ENCODE measurements around the gene NEDD9.

Gene NEDD9

GRCh38 chr6:11232770-11233626 lies 530 bp upstream of the NEDD9 start:
- Histone ChIP-seq H3K4me1 (ENCODE audit: control insufficient read depth, low read length) (peaks cover 25% of the 10 kb centered on the region), H3K79me2 (ENCODE audit: control insufficient read depth, low read length) (no peaks in the 10 kb centered on the region), H3K4me3 (ENCODE audit: low read length) (peak overlapping the region; percentile 84), H4K20me1 (ENCODE audit: control insufficient read depth, insufficient read depth, low read depth, low read length) (no peaks in the 10 kb centered on the region), H3F3A (ENCODE audit: control insufficient read depth, insufficient read depth) (no peaks in the 10 kb centered on the region), H3K9me3 (ENCODE audit: control insufficient read depth, insufficient read depth, low read length) (no peaks in the 10 kb centered on the region), H3K9me2 (replicated peaks; ENCODE audit: control insufficient read depth, low read length) (no peaks in the 10 kb centered on the region), H3K36me3 (ENCODE audit: control insufficient read depth, low read length) (no peaks in the 10 kb centered on the region), H3K27me3 (ENCODE audit: control insufficient read depth, low read length) (peaks cover 7% of the 10 kb centered on the region; the same call in 1 of the 2 replicates), H3K4me2 (ENCODE audit: low read length) (peak overlapping the region; percentile 95), H3K27ac (ENCODE audit: low read depth, low read length) (0 out of 2 replicates have a peak overlapping the region, but pooled peaks have one; percentile 6)
- no peak for TF ChIP-seq CTCF (IDR thresholded peaks at IDR 0.05; ENCODE audit: low read depth, low read length, poor library complexity, severe bottlenecking)
- no peak for TF ChIP-seq EZH2phosphoT487 (IDR thresholded peaks at IDR 0.05; ENCODE audit: borderline replicate concordance, low read length)

GRCh38 chr6:11231564-11232192 lies 790 bp downstream of the NEDD9 start:
- H4K20me1 ChIP-seq (ENCODE audit: control insufficient read depth, insufficient read depth, low read depth, low read length) = no peaks in the 10 kb centered on the region
- peak overlapping the region; percentile 95 for H3K4me2 ChIP-seq (ENCODE audit: low read length)
- no peaks in the 10 kb centered on the region for H3F3A ChIP-seq (ENCODE audit: control insufficient read depth, insufficient read depth)
- no peak overlapping the region for H3K27ac ChIP-seq (ENCODE audit: low read depth, low read length)
- no peaks in the 10 kb centered on the region for H3K9me3 ChIP-seq (ENCODE audit: control insufficient read depth, insufficient read depth, low read length)
- H3K27me3 ChIP-seq (ENCODE audit: control insufficient read depth, low read length) = peaks cover 7% of the 10 kb centered on the region; the same call in 1 of the 2 replicates
- peak overlapping the region; percentile 84 for H3K4me3 ChIP-seq (ENCODE audit: low read length)
- no peaks in the 10 kb centered on the region for H3K9me2 ChIP-seq (replicated peaks; ENCODE audit: control insufficient read depth, low read length)
- no peaks in the 10 kb centered on the region for H3K36me3 ChIP-seq (ENCODE audit: control insufficient read depth, low read length)
- no peaks in the 10 kb centered on the region for H3K79me2 ChIP-seq (ENCODE audit: control insufficient read depth, low read length)
- H3K4me1 ChIP-seq (ENCODE audit: control insufficient read depth, low read length) = peaks cover 23% of the 10 kb centered on the region
- no peak for TF ChIP-seq CTCF (IDR thresholded peaks at IDR 0.05; ENCODE audit: low read depth, low read length, poor library complexity, severe bottlenecking)
- no peak for TF ChIP-seq EZH2phosphoT487 (IDR thresholded peaks at IDR 0.05; ENCODE audit: borderline replicate concordance, low read length)

GRCh38 chr6:11231108-11231463 lies 1.4 kb downstream of the NEDD9 start:
- H3F3A ChIP-seq (ENCODE audit: control insufficient read depth, insufficient read depth) = no peaks in the 10 kb centered on the region
- H3K4me2 ChIP-seq (ENCODE audit: low read length) = no peak overlapping the region
- peaks cover 7% of the 10 kb centered on the region; the same call in 1 of the 2 replicates for H3K27me3 ChIP-seq (ENCODE audit: control insufficient read depth, low read length)
- no peak overlapping the region for H3K27ac ChIP-seq (ENCODE audit: low read depth, low read length)
- no peaks in the 10 kb centered on the region for H3K36me3 ChIP-seq (ENCODE audit: control insufficient read depth, low read length)
- TF ChIP-seq EZH2phosphoT487 (IDR thresholded peaks at IDR 0.05; ENCODE audit: borderline replicate concordance, low read length) (no peak), CTCF (IDR thresholded peaks at IDR 0.05; ENCODE audit: low read depth, low read length, poor library complexity, severe bottlenecking) (no peak)
- H3K9me3 ChIP-seq (ENCODE audit: control insufficient read depth, insufficient read depth, low read length) = no peaks in the 10 kb centered on the region
- H3K79me2 ChIP-seq (ENCODE audit: control insufficient read depth, low read length) = no peaks in the 10 kb centered on the region
- H4K20me1 ChIP-seq (ENCODE audit: control insufficient read depth, insufficient read depth, low read depth, low read length) = no peaks in the 10 kb centered on the region
- H3K4me3 ChIP-seq (ENCODE audit: low read length) = no peak overlapping the region
- no peaks in the 10 kb centered on the region for H3K9me2 ChIP-seq (replicated peaks; ENCODE audit: control insufficient read depth, low read length)
- H3K4me1 ChIP-seq (ENCODE audit: control insufficient read depth, low read length) = peaks cover 17% of the 10 kb centered on the region
